Stimulated activated effector memory CD8-positive, alpha-beta T cell treated with anti-CD3 and anti-CD28 coated beads, Interleukin-12 subunit alpha, Interleukin-12 subunit beta, amount 100 ng/mL, for 72 hours (primary cell): ENCODE results near the gene NNT.
"Not testable (repeated sequence)": the region's sequence is repeated elsewhere in the genome, so short reads cannot be mapped to it uniquely, and the experiment has no call there.

Source experiments
- ATAC-seq: fragments of 150-1000 bp; cut with Tn5 transposase; 2 replicates; pipeline ENCODE4 v1.10.0; 2021
- DNase-seq, 2 donors: peaks; one replicate each; pipeline ENCODE4 v3.0.0; 2021 to 2022; ENCODE audit warnings: low spot score in 2 of 2
- H3K27ac Mint-ChIP-seq: one replicate; pipeline ENCODE4 v1.8.0; 2022; ENCODE audit warnings: mild to moderate bottlenecking, mixed read lengths
- H3K36me3 Mint-ChIP-seq: one replicate; pipeline ENCODE4 v1.8.0; 2022; ENCODE audit warnings: mild to moderate bottlenecking, mixed read lengths
- H3K4me1 Mint-ChIP-seq: one replicate; pipeline ENCODE4 v1.8.0; 2022; ENCODE audit warnings: mixed read lengths
- H3K4me3 Mint-ChIP-seq: one replicate; pipeline ENCODE4 v1.8.0; 2022; ENCODE audit warnings: mild to moderate bottlenecking, mixed read lengths
- H3K9me3 Mint-ChIP-seq: one replicate; pipeline ENCODE4 v1.8.0; 2022; ENCODE audit warnings: mixed read lengths

NNT gene

DNA sequence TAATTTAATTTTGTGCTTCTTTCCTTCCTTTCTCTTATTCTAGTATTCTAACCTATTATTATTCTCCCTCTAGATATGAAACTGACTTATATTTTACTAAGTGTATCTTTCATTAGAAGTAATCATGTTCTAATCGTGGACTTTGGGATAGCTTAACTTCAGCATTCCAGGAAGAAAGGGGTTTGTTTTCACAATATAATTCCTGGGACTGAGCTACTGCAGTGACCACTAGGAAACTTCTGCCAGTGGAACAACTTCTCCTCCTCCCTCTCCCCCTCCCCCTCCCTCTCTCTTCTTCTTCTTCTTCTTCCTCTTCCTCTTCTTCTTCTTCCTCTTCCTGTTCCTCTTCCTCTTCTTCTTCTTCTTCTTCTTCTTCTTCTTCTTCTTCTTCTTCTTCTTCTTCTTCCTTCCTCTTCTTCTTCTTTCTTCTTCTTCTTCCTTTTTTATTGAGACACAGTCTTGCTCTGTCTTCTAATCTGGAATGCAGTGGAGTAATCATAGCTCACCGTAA lies 127.9 kb downstream of the NNT start:
- Mint-ChIP-seq H3K27ac (no peak overlapping the region), H3K4me3 (no peak overlapping the region), H3K9me3 (no peaks in the 10 kb centered on the region), H3K36me3 (no peaks in the 10 kb centered on the region), H3K4me1 (no peaks in the 10 kb centered on the region)
- ATAC-seq = no peak
- no peak for DNase-seq

DNA sequence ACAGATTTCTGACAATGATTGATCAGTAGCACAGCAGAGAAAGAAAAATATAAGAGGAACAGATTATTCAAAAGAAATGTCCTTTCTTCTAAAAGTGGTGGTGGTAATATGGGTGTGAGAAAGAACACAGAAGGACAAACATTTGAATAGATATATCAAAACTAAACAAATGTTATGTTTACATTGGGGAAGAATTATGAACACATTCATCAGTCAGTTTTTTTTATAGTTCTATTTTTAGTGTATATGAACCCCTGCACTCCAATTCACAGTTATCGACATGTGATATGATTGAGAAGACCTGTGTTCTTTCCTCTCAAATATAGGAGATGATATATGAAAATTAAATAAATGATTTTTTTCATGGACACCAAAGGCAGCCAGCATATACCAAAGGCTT lies 128.6 kb downstream of the NNT start:
- Mint-ChIP-seq H3K9me3 (no peaks in the 10 kb centered on the region), H3K36me3 (no peaks in the 10 kb centered on the region), H3K4me3 (no peak overlapping the region), H3K4me1 (no peaks in the 10 kb centered on the region), H3K27ac (no peak overlapping the region)
- no peak for ATAC-seq
- no peak for DNase-seq

DNA sequence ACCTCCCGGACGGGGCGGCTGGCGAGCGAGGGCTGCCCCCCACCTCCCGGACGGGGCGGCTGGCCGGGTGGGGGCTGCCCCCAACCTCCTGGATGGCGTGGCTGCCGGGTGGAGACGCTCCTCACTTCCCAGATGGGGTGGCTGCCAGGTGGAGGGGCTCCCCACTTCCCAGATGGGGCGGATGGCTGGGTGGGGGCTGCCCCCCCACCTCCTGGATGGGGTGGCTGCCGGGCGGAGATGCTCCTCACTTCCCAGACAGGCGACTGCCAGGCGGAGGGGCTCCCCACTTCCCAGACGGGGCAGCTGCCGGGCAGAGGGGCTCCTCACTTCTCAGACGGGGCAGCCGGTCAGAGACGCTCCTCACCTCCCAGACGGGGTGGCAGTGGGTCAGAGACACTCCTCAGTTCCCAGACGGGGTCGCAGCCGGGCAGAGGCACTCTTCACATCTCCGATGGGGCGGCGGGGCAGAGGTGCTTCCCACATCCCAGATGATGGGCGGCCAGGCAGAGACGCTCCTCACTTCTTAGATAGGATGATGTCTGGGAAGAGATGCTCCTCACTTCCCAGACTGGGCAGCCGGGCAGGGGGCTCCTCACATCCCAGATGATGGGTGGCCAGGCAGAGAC lies 143.1 kb downstream of the NNT start:
- H3K36me3 Mint-ChIP-seq, H3K27ac Mint-ChIP-seq, DNase-seq, H3K4me1 Mint-ChIP-seq, H3K9me3 Mint-ChIP-seq, ATAC-seq, H3K4me3 Mint-ChIP-seq: not testable (repeated sequence)

DNA sequence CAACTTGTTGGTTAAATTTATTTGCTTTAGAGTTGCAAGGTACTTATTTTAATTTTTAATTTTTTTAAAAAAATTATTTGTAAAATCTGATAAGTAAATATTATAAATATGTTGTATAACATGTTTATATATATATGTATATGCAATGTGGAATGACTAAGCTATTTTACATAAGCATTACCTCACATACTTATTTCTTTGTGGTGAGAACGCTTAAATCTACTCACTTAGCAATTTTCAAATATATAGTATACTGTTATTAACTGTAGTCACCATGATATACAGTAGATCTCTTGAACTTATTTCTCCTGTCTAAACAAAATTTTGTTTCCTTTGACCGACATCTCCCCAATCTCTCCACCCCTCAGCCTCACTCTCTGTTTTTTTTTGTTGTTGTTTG lies 147.8 kb downstream of the NNT start:
- H3K27ac Mint-ChIP-seq = no peak overlapping the region
- ATAC-seq (no peak), DNase-seq (no peak)
- H3K9me3 Mint-ChIP-seq = peaks cover 3% of the 10 kb centered on the region
- no peak overlapping the region for H3K4me3 Mint-ChIP-seq
- no peaks in the 10 kb centered on the region for H3K36me3 Mint-ChIP-seq
- H3K4me1 Mint-ChIP-seq = no peaks in the 10 kb centered on the region

DNA sequence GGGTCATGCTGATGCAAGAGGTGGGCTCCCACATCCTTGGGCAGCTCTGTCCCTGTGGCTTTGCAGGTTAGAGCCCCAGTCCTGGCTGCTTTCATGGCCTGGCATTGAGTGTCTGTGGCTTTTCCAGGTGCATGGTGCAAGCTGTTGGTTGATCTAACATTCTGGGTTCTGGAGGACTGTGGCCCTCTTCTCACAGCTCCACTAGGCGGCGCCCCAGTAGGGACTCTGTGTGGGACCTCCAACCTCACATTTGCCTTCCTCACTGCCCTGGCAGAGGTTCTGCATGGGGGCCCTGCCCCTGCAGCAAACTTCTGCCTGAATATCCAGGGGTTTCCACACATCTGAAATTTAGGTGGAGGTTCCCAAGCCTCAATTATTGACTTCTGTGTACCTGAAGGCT lies 150.1 kb downstream of the NNT start:
- Mint-ChIP-seq H3K9me3 (no peaks in the 10 kb centered on the region), H3K4me3 (no peak overlapping the region), H3K4me1 (no peaks in the 10 kb centered on the region), H3K27ac (no peak overlapping the region), H3K36me3 (no peaks in the 10 kb centered on the region)
- DNase-seq (no peak), ATAC-seq (no peak)
